Measurements from ENCODE around the gene SIM2.

SIM2 gene

DNA sequence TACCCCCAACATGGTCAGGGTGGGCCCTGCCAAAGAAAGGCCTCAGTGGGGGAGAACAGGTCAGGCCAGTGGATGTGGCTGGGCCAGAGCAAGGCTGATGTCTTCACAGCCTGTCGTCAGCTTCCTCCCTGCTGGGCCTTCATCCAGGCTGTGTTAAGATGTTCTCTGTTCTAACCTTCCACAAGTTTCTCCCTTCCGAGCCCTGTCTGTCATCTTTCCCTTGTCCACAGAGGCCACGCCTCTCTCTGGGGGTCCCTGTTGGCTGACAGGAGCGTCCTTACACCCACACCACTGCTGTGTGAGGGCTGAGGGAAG lies 36.2 kb downstream of the SIM2 start:
- DNase-seq (ENCODE audit: low read depth in 2 of 2) = no peak

DNA sequence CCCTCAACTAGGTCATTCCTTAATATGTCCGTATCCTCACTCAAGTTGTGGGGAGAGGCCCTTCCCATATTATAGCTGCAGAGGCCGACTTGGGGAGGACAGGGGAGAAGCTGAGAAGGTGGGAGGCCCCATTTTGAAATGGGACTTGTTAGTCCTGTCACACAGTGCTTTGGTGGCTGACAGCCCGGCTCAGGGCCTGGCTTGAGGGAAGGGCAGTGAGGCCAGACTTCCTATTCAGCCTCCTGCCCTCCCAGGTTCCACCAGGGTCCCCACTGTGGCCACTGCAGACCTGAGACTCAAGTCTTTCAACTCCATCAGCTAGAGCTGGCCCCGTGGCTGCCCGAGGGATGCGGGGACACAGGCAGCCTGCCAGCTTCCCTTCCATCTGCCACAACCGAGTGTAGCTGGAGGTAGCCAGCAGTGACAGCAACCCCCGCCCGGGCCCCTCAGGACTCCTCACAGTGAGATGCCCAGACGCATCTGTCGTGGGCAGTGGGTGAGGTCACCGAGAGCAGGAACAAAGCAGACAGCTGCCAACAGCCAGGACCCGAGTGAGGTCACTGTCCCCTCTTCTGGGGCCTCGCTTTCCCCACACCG lies 36.9 kb downstream of the SIM2 start:
- DNase-seq (ENCODE audit: low read depth in 2 of 2) = no peak

DNA sequence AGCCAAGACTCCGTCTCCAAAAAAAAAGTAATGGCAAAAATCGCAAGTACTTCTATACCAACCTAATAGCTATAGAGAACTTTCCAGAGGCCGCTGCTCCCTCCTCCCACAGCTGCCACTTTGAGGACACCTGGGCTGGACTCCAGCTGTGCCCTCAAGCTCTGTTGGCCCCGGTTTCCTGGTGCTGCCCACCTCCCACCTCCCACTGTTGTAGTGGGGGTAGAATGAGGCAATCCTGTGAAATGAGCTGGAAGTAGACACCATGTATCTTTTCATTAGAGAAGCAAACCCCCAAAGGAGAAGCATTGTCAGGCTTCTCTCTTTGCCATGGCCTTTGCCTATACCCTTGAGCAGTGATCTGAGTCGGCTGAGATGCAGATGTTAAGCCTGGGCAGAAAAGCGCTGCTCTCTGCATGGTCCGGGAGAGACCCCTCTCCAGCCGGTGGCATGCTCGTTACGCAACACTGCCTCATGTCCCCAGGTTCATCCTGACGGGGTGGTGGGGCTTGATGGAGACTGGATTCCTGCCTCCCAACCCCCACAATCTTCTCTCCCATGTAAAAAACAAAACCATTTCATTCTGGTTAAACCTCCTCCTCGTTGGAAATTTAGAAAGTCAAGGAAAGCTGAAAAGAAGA lies 39.7 kb downstream of the SIM2 start:
- no peak for DNase-seq (ENCODE audit: low read depth in 2 of 2)

DNA sequence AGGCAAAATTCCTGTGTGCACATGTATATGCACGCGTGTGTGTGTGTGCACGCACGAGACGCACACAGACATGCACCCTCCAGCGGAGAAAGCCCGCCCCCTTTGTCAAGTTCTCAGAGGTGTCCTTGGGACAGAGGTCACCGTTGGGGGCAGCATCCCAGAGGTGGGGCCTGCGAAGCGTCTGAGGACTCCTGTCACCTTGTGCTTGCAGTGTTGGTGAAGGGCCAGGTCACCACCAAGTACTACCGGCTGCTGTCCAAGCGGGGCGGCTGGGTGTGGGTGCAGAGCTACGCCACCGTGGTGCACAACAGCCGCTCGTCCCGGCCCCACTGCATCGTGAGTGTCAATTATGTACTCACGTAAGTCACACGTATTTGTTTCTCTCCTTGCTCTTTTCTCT lies 42.6 kb downstream of the SIM2 start:
- no peak for DNase-seq (ENCODE audit: low read depth in 2 of 2)

GRCh38 chr21:36743008-36743407 lies 44.1 kb downstream of the SIM2 start:
- no peak for DNase-seq (ENCODE audit: low read depth in 2 of 2)

GRCh38 chr21:36743446-36743845 lies 44.5 kb downstream of the SIM2 start:
- no peak for DNase-seq (ENCODE audit: low read depth in 2 of 2)

GRCh38 chr21:36744190-36744559 lies 45.3 kb downstream of the SIM2 start:
- no peak for DNase-seq (ENCODE audit: low read depth in 2 of 2)

- DNase-seq (ENCODE audit: low read depth in 2 of 2) = no peak
These were observed 45.8 kb downstream of the SIM2 start for GRCh38 chr21:36744560-36745231.

- no peak for DNase-seq (ENCODE audit: low read depth in 2 of 2)
These were observed 46.5 kb downstream of the SIM2 start for GRCh38 chr21:36745459-36745858.

DNA sequence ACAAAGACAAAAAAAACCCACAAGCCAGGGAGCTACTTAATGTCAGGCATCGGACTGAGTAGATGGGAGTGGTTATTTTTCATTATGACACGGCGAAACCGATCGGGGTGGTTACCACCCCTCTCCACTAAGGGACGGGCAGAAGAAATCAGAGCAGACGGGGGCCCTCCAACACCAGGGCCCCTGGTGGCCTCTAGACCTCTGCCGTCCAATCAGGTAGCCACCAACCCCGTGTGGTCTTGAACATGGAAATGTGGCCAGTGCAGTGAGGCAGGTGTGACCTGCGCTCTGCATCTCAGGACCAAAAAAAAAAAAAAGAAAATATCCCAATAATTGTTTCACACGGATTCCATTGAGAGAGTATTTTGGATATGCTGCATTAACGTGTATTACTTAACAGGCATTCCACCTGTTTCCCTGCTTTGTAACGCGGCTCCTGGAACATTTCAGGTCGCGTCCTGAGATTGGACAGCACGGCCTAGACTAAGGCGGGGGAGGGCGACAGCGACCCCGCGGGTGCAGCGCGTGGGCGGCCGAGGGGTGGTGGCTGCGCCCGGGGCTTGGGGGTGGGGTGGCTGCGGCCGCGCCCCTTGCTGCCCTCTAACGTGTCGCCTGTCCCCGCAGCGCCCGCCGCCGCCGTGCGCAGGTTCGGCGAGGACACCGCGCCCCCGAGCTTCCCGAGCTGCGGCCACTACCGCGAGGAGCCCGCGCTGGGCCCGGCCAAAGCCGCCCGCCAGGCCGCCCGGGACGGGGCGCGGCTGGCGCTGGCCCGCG lies 48.3 kb downstream of the SIM2 start:
- no peak for DNase-seq (ENCODE audit: low read depth in 2 of 2)

GRCh38 chr21:36747815-36748383 lies 49.0 kb downstream of the SIM2 start:
- peak; percentile 16 to 45 for DNase-seq (ENCODE audit: low read depth in 2 of 2)

GRCh38 chr21:36749935-36750575 lies 51.1 kb downstream of the SIM2 start:
- DNase-seq (ENCODE audit: low read depth in 2 of 2) = no peak

- no peak for DNase-seq (ENCODE audit: low read depth in 2 of 2)
These were observed 51.7 kb downstream of the SIM2 start for GRCh38 chr21:36750576-36750959.

DNA sequence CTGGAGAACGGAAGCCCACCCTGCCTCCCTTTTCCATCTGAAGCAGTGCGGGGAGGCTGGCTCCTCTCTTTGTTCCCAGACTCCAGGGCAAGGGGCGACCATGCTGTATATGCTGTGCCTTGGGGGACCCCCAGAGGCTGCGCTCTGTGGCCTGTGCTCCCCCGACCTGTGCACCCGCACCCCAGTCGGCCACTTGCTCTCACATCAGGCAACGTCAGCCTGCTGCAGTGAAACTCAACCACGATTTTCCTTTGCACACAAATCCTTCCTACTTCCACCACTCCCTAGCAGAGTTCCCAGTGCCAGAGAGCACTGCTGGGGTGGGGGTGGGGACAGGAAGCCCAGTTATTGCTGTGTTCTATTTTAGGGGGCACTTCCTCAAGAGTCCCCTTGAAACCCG lies 52.5 kb downstream of the SIM2 start:
- no peak for DNase-seq (ENCODE audit: low read depth in 2 of 2)

- no peak for DNase-seq (ENCODE audit: low read depth in 2 of 2)
These were observed 54.6 kb downstream of the SIM2 start for GRCh38 chr21:36753556-36753955.

GRCh38 chr21:36754241-36754898 lies 55.5 kb downstream of the SIM2 start:
- DNase-seq (ENCODE audit: low read depth in 2 of 2) = no peak

DNA sequence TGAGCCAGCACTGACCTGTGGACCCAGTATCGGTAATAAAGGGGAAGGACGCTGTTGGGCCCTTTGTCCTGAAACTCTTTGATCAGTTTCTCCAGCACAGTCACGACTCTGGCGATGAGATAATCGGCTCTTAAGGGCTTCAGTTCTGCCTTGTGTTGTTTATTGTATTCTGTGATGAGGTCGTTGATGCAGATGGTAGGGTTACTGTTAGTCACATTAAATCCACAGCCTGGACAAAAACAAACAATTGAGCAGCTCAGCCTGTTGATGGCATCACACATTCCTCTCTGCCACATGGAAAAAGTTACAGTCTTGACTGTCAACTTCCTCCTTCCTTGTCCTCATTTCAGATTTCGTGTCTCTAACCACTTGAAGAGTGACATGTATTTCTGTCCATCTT lies 57.6 kb downstream of the SIM2 start:
- no peak for DNase-seq (ENCODE audit: low read depth in 2 of 2)

- DNase-seq (ENCODE audit: low read depth in 2 of 2) = no peak
These were observed 58.3 kb downstream of the SIM2 start for GRCh38 chr21:36757196-36757595.

DNA sequence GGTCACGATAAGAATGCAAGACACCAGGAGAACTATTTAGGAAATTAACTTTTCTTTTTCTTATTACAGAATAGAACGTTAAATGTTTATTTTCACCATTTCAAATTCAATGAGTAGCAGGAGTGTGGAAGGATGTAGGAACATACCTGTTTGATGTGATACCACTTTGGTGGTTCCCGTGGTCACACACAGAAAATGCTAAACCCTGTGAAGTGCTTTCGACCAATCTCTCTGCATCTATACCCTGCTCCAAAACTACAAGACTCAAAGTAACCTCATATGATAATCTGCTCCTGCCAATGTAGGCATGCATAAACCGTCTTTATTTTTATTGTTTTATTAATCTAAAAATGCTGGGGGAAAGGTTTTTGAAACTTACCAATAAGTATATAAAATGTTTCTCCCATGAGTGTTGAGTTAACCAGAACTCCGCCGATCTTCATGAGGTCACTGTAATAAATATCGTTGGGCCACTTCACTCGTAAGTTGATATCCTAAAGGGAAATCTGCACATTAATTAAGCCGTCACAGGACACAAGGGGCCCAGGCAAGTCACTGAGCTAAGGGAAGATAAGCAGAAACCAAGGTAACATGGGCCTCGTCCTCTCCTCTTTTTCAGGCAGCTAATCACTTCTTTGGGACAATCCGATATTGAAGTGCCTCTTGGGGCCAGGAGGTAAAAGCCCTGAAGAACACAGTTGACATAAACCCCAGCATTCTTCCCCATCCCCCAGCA lies 60.6 kb downstream of the SIM2 start:
- no peak for DNase-seq (ENCODE audit: low read depth in 2 of 2)

DNA sequence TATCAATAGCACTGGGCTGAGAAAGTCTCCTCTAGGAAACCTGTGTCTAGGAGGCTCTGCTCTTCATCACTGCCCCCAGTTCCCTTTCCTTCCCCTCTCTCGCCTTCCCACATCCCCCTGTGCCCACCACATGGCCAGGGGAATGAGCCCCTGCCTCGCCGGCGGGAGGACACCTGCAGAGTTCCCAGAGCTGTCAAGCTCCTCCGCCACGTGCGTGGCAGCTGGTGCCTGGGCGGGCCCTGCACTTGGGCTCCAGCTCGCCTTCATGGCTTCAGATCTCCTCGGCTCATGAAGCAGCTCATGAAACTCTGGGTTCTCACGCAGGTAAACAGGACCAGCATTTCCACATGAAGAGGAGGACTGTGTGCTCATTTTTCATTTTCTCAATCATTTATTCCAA lies 62.8 kb downstream of the SIM2 start:
- no peak for DNase-seq (ENCODE audit: low read depth in 2 of 2)

DNA sequence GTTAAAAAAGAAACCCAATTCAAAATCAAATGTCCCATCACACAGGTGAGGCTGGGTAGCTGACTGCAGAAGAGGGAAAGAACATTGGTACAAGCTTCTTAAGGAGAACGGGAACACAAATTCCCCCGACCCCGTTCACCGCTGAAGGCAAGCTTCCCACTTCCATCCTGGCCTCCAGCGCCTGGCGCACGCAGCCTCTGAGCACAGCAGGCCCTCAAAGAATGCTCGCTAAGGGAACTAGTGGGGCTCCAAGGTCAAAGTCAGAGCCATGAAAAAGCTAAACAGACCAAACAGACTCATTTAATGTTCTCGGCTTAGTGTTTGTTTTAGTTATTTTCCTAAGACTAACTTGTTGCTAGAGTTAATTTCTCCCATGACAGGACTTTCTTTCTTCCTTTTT lies 63.7 kb downstream of the SIM2 start:
- DNase-seq (ENCODE audit: low read depth in 2 of 2) = no peak
